Measurements from ENCODE around the gene B4GALNT3.

DNA sequence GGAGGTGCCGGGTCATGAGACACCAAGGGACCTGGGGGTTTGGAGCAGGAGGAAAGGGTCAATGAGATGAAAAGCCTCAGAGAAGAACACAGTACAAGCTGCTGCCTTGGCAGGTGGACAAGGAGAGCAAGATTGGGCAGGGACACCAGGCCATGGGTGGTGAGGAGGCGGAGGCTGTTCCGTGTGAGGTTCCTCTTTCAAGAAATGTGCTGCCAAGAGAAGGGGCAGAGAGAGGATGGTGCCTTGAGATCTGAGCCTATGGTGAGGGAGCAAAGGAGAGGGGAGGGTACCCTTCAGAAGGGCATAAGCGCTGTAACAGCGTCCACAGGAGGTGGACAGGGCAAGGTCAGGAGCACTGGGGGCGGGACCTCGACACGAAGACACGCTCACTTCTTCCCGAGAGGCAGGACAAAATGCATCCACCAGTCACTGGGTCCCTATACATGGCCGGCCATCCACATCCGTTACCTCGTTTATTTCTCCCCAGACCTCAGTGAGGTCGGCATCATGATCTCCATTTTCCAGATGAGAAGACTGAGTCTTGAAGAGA, 100.2 kb downstream of the B4GALNT3 start:
- TF ChIP-seq, protein P1, sequence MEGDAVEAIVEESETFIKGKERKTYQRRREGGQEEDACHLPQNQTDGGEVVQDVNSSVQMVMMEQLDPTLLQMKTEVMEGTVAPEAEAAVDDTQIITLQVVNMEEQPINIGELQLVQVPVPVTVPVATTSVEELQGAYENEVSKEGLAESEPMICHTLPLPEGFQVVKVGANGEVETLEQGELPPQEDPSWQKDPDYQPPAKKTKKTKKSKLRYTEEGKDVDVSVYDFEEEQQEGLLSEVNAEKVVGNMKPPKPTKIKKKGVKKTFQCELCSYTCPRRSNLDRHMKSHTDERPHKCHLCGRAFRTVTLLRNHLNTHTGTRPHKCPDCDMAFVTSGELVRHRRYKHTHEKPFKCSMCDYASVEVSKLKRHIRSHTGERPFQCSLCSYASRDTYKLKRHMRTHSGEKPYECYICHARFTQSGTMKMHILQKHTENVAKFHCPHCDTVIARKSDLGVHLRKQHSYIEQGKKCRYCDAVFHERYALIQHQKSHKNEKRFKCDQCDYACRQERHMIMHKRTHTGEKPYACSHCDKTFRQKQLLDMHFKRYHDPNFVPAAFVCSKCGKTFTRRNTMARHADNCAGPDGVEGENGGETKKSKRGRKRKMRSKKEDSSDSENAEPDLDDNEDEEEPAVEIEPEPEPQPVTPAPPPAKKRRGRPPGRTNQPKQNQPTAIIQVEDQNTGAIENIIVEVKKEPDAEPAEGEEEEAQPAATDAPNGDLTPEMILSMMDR (IDR thresholded peaks at IDR 0.05), result no peak
- TF ChIP-seq EP300 (IDR thresholded peaks at IDR 0.05), result no peak
- TF ChIP-seq POLR2A (IDR thresholded peaks at IDR 0.05), result no peak
- no peak for TF ChIP-seq POLR2AphosphoS5 (IDR thresholded peaks at IDR 0.05)
